OCI-LY1 (cell line): Measurements from ENCODE around the gene ASIC4.

ENCODE experiments used
- H2AFZ ChIP-seq: fragments of 200-600 bp; sonication (generic), shearing (Covaris generic); 2 replicates; pipeline ENCODE4 v1.6.0; 2014; ENCODE audit warnings: antibody characterized with exemption, mild to moderate bottlenecking, low read length
- H3F3A ChIP-seq: fragments of 200-600 bp; sonication (generic), shearing (Covaris generic); 2 replicates; pipeline ENCODE4 v1.6.0; 2014; ENCODE audit warnings: mild to moderate bottlenecking, antibody characterized with exemption, low read length, moderate library complexity; ENCODE audit not compliant: insufficient read depth
- H3K27ac ChIP-seq: fragments of 200-600 bp; sonication (generic); 2 replicates; pipeline ENCODE4 v1.5.1; 2014; ENCODE audit warnings: low read length, mixed run types, mild to moderate bottlenecking, low read depth; ENCODE audit not compliant: poor library complexity, severe bottlenecking
- H3K27me3 ChIP-seq: fragments of 200-600 bp; sonication (generic); 2 replicates; pipeline ENCODE4 v1.6.0; 2014; ENCODE audit warnings: antibody characterized with exemption, mild to moderate bottlenecking, low read length, moderate library complexity; ENCODE audit not compliant: insufficient read depth
- H3K36me3 ChIP-seq: fragments of 200-600 bp; sonication (generic); 2 replicates; pipeline ENCODE4 v1.6.1; 2014; ENCODE audit warnings: mild to moderate bottlenecking, antibody characterized with exemption, low read length, moderate library complexity, mixed read lengths; ENCODE audit not compliant: insufficient read depth
- H3K4me1 ChIP-seq: fragments of 200-600 bp; sonication (generic); 2 replicates; pipeline ENCODE4 v1.5.1; 2014; ENCODE audit warnings: mild to moderate bottlenecking, low read length, moderate library complexity; ENCODE audit not compliant: insufficient read depth, severe bottlenecking
- H3K4me2 ChIP-seq: fragments of 200-600 bp; sonication (generic), shearing (Covaris generic); 2 replicates; pipeline ENCODE4 v1.6.1; 2014; ENCODE audit warnings: low read length
- H3K4me3 ChIP-seq: fragments of 200-600 bp; sonication (generic); 2 replicates; pipeline ENCODE4 v1.5.1; 2014; ENCODE audit warnings: low read length, low read depth, mild to moderate bottlenecking, mixed read lengths; ENCODE audit not compliant: poor library complexity, severe bottlenecking
- H3K79me2 ChIP-seq: fragments of 200-600 bp; shearing (Covaris generic); 2 replicates; pipeline ENCODE4 v1.6.1; 2016; ENCODE audit warnings: mixed run types, low read length, mixed read lengths; ENCODE audit not compliant: insufficient read depth
- H3K9ac ChIP-seq: fragments of 200-600 bp; sonication (generic), shearing (Covaris generic); 2 replicates; pipeline ENCODE4 v1.6.1; 2014; ENCODE audit warnings: mild to moderate bottlenecking, low read length, mixed read lengths
- H3K9me2 ChIP-seq: fragments of 200-600 bp; sonication (generic), shearing (Covaris generic); 2 replicates; pipeline ENCODE4 v1.6.1; 2014; ENCODE audit warnings: low read depth, mild to moderate bottlenecking, low read length, mixed read lengths
- H3K9me3 ChIP-seq: fragments of 200-600 bp; shearing (Covaris generic); 2 replicates; pipeline ENCODE4 v1.6.1; 2014; ENCODE audit warnings: low read length, mixed read lengths
- H4K20me1 ChIP-seq: fragments of 200-600 bp; sonication (generic), shearing (Covaris generic); 2 replicates; pipeline ENCODE4 v1.6.0; 2016; ENCODE audit warnings: mild to moderate bottlenecking, low read length; ENCODE audit not compliant: insufficient read depth
- CTCF ChIP-seq: fragments of 200-600 bp; sonication (generic), shearing (Covaris generic); IDR thresholded peaks from 2 replicates; pipeline ENCODE4 v1.5.1; 2017; ENCODE audit warnings: mild to moderate bottlenecking, antibody characterized with exemption, low read length, moderate library complexity, mixed read lengths
- EZH2 ChIP-seq: fragments of 200-600 bp; sonication (generic), shearing (Covaris generic); IDR thresholded peaks from 2 replicates; pipeline ENCODE4 v1.8.0; 2017; ENCODE audit warnings: borderline replicate concordance, mixed run types, mild to moderate bottlenecking, antibody characterized with exemption, low read length, moderate library complexity, mixed read lengths

ASIC4 gene

DNA sequence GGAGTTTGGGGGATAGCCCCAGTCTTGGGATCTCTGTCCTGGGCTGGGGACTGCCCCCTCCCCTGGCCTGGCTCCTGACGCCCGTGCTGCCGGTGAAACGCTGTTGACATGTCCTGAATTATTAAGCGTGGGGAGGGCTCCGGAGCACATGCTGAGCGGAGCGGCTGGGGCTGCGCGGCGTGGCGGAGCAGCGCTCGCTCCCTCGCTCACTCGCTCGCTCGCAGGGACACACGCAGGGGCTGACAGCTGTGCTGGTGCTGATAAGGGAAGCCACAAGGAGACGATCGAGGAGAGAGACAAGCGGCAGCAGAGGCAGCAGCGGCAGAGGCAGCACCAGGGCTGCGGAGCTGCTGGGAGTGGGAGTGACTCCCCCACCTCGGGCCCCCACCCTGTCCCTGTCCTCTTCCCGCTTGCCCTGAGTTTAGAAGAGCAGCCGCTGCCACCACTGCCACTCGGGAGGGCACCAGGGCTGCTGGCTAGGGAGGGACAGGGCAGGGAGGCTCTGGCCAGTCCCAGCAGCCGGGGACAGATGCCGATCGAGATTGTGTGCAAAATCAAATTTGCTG is at the start of gene ASIC4:
Gene ASIC4, plus strand, starts transcription at position 287 of the 566 bp plus-strand sequence. Its CDS starts 243 bp downstream, at position 530.
- Histone ChIP-seq H4K20me1 (no peaks in the 10 kb centered on the region), H2AFZ (no peak within 1 kb of the TSS), H3K4me2 (no peak within 1 kb of the TSS), H3K79me2 (no peaks in the 10 kb centered on the region), H3K4me1 (no peaks in the 10 kb centered on the region), H3K9me2 (no peaks in the 10 kb centered on the region), H3K4me3 (no peak within 1 kb of the TSS), H3F3A (no peaks in the 10 kb centered on the region), H3K27me3 (peaks cover 7% of the 10 kb centered on the region; the same call in 1 of the 2 replicates), H3K9ac (no peak within 1 kb of the TSS), H3K36me3 (no peaks in the 10 kb centered on the region), H3K27ac (no peak within 1 kb of the TSS), H3K9me3 (no peaks in the 10 kb centered on the region)
- TF ChIP-seq EZH2: no peak
- no peak for TF ChIP-seq CTCF

DNA sequence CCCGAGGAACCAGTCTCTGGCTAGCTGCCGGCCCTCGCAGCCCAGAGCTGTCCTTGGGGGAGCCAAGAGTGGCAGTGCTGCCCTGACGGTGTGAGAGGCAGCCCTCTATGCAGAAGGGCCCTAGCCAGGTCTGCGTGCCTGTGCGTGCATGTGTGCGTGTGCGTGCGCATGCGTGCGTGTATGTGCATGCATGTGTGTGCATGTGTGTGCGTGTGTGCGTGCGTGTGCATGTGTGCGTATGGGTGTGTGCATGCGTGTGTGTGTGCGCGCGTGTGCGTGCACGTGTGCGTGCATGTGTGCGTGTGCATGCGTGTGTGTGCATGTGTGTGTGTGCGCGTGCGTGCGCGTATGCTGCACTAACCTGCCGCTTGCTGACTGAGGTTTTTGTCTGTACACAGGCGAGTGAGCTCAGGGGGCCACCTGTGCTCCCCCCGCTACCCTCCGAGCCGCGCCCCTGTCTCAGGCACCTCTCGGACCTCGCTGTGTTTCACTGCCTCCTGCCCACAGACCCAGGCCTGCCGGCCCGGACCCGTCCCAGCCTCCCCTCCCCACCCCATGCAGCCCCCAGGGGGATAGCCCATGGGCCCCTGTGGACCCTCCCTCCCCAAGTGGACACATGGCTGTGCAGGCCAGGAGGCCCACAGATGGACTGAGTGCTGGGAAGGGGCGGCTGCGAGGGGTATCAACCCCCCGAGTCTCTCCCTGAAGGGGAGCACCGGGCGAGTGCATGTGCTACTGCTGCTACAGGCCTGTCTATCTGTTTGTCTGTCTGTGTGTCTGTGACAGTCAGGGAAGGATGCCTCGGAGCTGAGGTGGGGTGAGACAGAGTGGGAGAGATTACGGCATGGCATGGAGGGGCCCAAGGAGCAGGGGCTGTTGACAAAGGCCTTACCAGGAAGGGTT is 48.4 kb upstream of the ASIC4 start:
- H3K4me2 ChIP-seq: no peak overlapping the region
- TF ChIP-seq EZH2 (no peak), CTCF (no peak)
- no peak overlapping the region for H3K4me3 ChIP-seq
- no peaks in the 10 kb centered on the region; the same call in none of the 2 replicates for H3K27me3 ChIP-seq
- H2AFZ ChIP-seq: no peak overlapping the region
- no peaks in the 10 kb centered on the region for H3K9me3 ChIP-seq
- no peaks in the 10 kb centered on the region for H3K9me2 ChIP-seq
- no peaks in the 10 kb centered on the region for H3K4me1 ChIP-seq
- H3F3A ChIP-seq: no peaks in the 10 kb centered on the region
- H3K36me3 ChIP-seq: no peaks in the 10 kb centered on the region
- H4K20me1 ChIP-seq: no peaks in the 10 kb centered on the region
- no peak overlapping the region for H3K9ac ChIP-seq
- H3K27ac ChIP-seq: no peak overlapping the region
- no peaks in the 10 kb centered on the region for H3K79me2 ChIP-seq

DNA sequence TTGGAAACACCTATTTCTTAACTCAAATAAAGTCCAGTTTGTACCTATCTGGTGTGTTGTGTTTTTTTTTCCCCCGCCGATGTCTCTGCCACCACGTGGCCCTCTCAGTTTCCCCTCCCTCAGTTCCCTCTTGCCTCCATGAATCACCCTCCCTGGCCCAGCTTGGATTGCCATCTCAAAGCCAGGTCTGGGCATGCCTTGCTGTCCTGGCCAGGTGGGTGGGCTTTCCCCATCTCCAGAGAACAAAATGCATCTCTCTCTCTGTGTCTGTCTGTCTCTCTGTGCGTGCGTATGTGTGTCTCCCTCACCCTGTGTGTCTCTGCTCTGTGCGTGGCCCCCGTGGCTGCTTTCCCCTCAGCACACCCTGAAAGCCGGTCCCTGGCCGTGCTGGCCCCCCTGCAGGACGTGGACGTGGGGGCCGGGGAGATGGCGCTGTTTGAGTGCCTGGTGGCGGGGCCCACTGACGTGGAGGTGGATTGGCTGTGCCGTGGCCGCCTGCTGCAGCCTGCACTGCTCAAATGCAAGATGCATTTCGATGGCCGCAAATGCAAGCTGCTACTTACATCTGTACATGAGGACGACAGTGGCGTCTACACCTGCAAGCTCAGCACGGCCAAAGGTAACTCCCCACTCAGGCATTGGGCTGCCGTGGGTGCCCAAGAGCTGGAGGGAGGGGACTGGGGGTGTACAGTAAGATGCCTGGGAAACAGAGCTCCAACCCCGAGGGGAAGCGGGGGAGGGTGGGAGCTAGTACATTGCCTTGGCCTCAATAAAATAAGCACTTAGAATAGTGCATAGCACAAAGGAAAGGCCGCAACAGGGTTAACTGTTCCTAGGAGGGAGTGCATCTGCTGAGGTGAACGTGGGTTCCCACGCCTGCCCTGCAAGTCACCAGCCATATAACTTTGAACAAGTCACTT is 47.2 kb upstream of the ASIC4 start:
- Histone ChIP-seq H3K9me2 (no peaks in the 10 kb centered on the region), H3K4me1 (no peaks in the 10 kb centered on the region), H3K36me3 (no peaks in the 10 kb centered on the region), H3K4me3 (no peak overlapping the region), H3K9me3 (no peaks in the 10 kb centered on the region), H3F3A (no peaks in the 10 kb centered on the region), H3K27me3 (no peaks in the 10 kb centered on the region; the same call in none of the 2 replicates), H3K27ac (no peak overlapping the region), H3K4me2 (no peak overlapping the region), H3K79me2 (no peaks in the 10 kb centered on the region), H2AFZ (no peak overlapping the region), H3K9ac (no peak overlapping the region), H4K20me1 (no peaks in the 10 kb centered on the region)
- no peak for TF ChIP-seq CTCF
- no peak for TF ChIP-seq EZH2
